Measurements from ENCODE around the gene TMEM175. TPM values are rescaled to one million over a fixed set of nuclear protein-coding genes. Genes with fewer than 3 reads are reported as not detected.

The TMEM175 gene
- total RNA-seq, 5 donors from 2014 or later (not counting 1 experiment from before 2014, with no cell fraction given) = 44.3 to 60.9 (median 53.0) TPM

DNA sequence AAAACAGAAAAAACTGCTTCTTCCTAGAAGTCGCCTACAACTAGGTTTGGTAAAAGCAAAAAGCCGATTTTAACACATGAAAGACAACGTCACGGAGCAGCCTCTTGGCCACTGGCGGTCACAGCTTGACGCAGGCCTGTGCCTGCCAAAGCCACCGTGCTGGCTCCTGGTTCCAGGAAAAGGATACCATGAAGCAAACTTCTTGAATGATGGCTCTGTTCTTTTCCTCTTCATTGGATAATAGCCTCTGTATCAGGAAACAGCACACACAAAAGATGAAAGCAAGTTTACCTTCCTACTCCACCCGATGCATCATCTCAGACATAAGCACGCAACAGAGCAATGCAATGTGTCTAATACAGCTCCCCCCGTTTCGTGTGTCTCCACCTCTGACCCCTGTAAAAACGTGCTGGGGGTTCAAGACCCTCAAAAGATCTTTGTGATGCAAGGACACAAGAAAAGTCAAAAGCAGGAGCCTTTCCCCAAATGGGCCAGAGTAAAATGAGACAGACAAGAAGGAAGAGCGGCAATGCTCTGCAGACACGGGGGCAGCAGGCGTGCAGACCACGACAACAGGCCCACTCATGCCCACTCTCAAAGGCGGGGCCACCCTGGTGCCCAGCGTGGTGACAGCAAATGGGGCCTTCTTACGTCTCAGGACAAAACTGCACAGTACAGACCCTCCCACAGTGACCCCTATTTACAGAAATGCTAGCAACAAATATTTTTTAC is 19.5 kb upstream of the TMEM175 start:
- Mint-ChIP-seq H3K27ac (no peak overlapping the region), H3K4me1 (peaks cover 28 to 34% (median 32%) of the 10 kb centered on the region in 3 donors), H3K9me3 (no peaks in the 10 kb centered on the region), H3K4me3 (no peak overlapping the region), H3K27me3 (no peaks in the 10 kb centered on the region), H3K36me3 (peaks cover 13% of the 10 kb centered on the region)
- Histone ChIP-seq H3K9me3 (no peaks in the 10 kb centered on the region), H3K4me1 (ENCODE audit: control insufficient read depth in 1 of 2, extremely low read depth in 1 of 2, insufficient read depth in 2 of 2, low read length in 2 of 2) (peaks cover 2 to 16% of the 10 kb centered on the region in 2 experiments), H3K27ac (ENCODE audit: low read length) (no peak overlapping the region), H3K36me3 (ENCODE audit: control insufficient read depth in 2 of 2, extremely low read depth in 1 of 2, insufficient read depth in 1 of 2, low read length in 1 of 2) (peaks cover 26 to 51% of the 10 kb centered on the region in 2 donors), H3K27me3 (replicated peaks in 1 of 2; ENCODE audit: control insufficient read depth in 2 of 2, extremely low read depth in 1 of 2, insufficient read depth in 2 of 2, low read length in 1 of 2) (no peaks in the 10 kb centered on the region), H3K4me3 (ENCODE audit: control insufficient read depth in 1 of 2, extremely low read depth in 1 of 2, low read length in 1 of 2) (no peak overlapping the region)
- ChIA-PET CTCF (interaction anchor here (0.6 to 0.7 kb wide), 2 partner anchors 11 to 574 kb away, joined by 3 to 4 read pairs; no protein-coding TSS in a partner anchor), POLR2A (no interaction called here)
- 91% methylated on average over 14 of the region's 19 CpGs for WGBS (ENCODE audit: insufficient coverage)
- no peak for ATAC-seq (replicated peaks in 1 of 4)
- no peak for DNase-seq

GRCh38 chr4:913280-913618 is 19.0 kb upstream of the TMEM175 start:
- Histone ChIP-seq H3K4me3 (ENCODE audit: control insufficient read depth in 1 of 2, extremely low read depth in 1 of 2, low read length in 1 of 2) (no peak overlapping the region), H3K4me1 (ENCODE audit: control insufficient read depth in 1 of 2, extremely low read depth in 1 of 2, insufficient read depth in 2 of 2, low read length in 2 of 2) (peaks cover 2 to 16% of the 10 kb centered on the region in 2 experiments), H3K9me3 (no peaks in the 10 kb centered on the region), H3K27me3 (replicated peaks in 1 of 2; ENCODE audit: control insufficient read depth in 2 of 2, extremely low read depth in 1 of 2, insufficient read depth in 2 of 2, low read length in 1 of 2) (no peaks in the 10 kb centered on the region), H3K27ac (ENCODE audit: low read length) (no peak overlapping the region), H3K36me3 (ENCODE audit: control insufficient read depth in 2 of 2, extremely low read depth in 1 of 2, insufficient read depth in 1 of 2, low read length in 1 of 2) (peaks cover 21 to 46% of the 10 kb centered on the region in 2 donors)
- CTCF ChIA-PET = interaction anchor here (0.6 to 0.7 kb wide), 3 partner anchors 10 to 575 kb away, joined by 3 to 4 read pairs (median 3); no protein-coding TSS in a partner anchor
- POLR2A ChIA-PET = no interaction called here
- Mint-ChIP-seq H3K36me3 (peaks cover 18% of the 10 kb centered on the region), H3K27ac (no peak overlapping the region), H3K27me3 (no peaks in the 10 kb centered on the region), H3K9me3 (peaks cover 0 to 5% (median 3%) of the 10 kb centered on the region in 3 donors), H3K4me3 (no peak overlapping the region), H3K4me1 (peaks cover 28 to 39% (median 37%) of the 10 kb centered on the region in 3 donors)
- DNase-seq (no peak), ATAC-seq (replicated peaks in 1 of 4) (no peak)
- WGBS (ENCODE audit: insufficient coverage) = 94% methylated on average over 4 of the region's 4 CpGs

- H3K4me3 ChIP-seq (ENCODE audit: control insufficient read depth in 1 of 2, extremely low read depth in 1 of 2, low read length in 1 of 2) = no peak overlapping the region
- peaks cover 18% of the 10 kb centered on the region for H3K36me3 Mint-ChIP-seq
- no peak overlapping the region for H3K27ac Mint-ChIP-seq
- peaks cover 2 to 22% of the 10 kb centered on the region in 2 experiments for H3K4me1 ChIP-seq (ENCODE audit: control insufficient read depth in 1 of 2, extremely low read depth in 1 of 2, insufficient read depth in 2 of 2, low read length in 2 of 2)
- POLR2A ChIA-PET = no interaction called here
- DNase-seq (peak in 1 of 35 experiments; percentile 4), ATAC-seq (replicated peaks in 1 of 4) (no peak)
- no peaks in the 10 kb centered on the region for H3K9me3 ChIP-seq
- no peaks in the 10 kb centered on the region for H3K27me3 ChIP-seq (replicated peaks in 1 of 2; ENCODE audit: control insufficient read depth in 2 of 2, extremely low read depth in 1 of 2, insufficient read depth in 2 of 2, low read length in 1 of 2)
- peaks cover 0 to 6% (median 3%) of the 10 kb centered on the region in 3 donors for H3K9me3 Mint-ChIP-seq
- peak overlapping the region in 1 of 3 donors; percentile 72 for H3K4me3 Mint-ChIP-seq
- no peaks in the 10 kb centered on the region for H3K27me3 Mint-ChIP-seq
- CTCF ChIA-PET = no interaction called here
- H3K4me1 Mint-ChIP-seq = peaks cover 32 to 47% (median 42%) of the 10 kb centered on the region in 3 donors
- no peak overlapping the region for H3K27ac ChIP-seq (ENCODE audit: low read length)
- H3K36me3 ChIP-seq (ENCODE audit: control insufficient read depth in 2 of 2, extremely low read depth in 1 of 2, insufficient read depth in 1 of 2, low read length in 1 of 2) = peaks cover 20 to 40% of the 10 kb centered on the region in 2 donors
- 92% methylated on average over 10 of the region's 21 CpGs for WGBS (ENCODE audit: insufficient coverage)
These were observed 17.7 kb upstream of the TMEM175 start for GRCh38 chr4:914531-914930.

GRCh38 chr4:915041-915474 is 17.2 kb upstream of the TMEM175 start:
- Histone ChIP-seq H3K4me1 (ENCODE audit: control insufficient read depth in 1 of 2, extremely low read depth in 1 of 2, insufficient read depth in 2 of 2, low read length in 2 of 2) (peaks cover 2 to 24% of the 10 kb centered on the region in 2 experiments), H3K4me3 (ENCODE audit: control insufficient read depth in 1 of 2, extremely low read depth in 1 of 2, low read length in 1 of 2) (no peak overlapping the region), H3K36me3 (ENCODE audit: control insufficient read depth in 2 of 2, extremely low read depth in 1 of 2, insufficient read depth in 1 of 2, low read length in 1 of 2) (peaks cover 20 to 35% of the 10 kb centered on the region in 2 donors), H3K9me3 (no peaks in the 10 kb centered on the region), H3K27me3 (replicated peaks in 1 of 2; ENCODE audit: control insufficient read depth in 2 of 2, extremely low read depth in 1 of 2, insufficient read depth in 2 of 2, low read length in 1 of 2) (no peaks in the 10 kb centered on the region), H3K27ac (ENCODE audit: low read length) (no peak overlapping the region)
- WGBS (ENCODE audit: insufficient coverage) = 54% methylated on average over 11 of the region's 20 CpGs
- Mint-ChIP-seq H3K36me3 (peaks cover 21% of the 10 kb centered on the region), H3K27ac (peak overlapping the region; percentile 27 to 71), H3K4me1 (peaks cover 37 to 51% (median 46%) of the 10 kb centered on the region in 3 donors), H3K27me3 (no peaks in the 10 kb centered on the region), H3K4me3 (peak overlapping the region; percentile 29 to 72 (median 39)), H3K9me3 (peaks cover 0 to 6% (median 3%) of the 10 kb centered on the region in 3 donors)
- ChIA-PET CTCF (no interaction called here), POLR2A (no interaction called here)
- DNase-seq (peak in 1 of 35 experiments; percentile 16), ATAC-seq (replicated peaks in 1 of 4) (peak in 2 of 4 experiments; percentile 29 to 31)

GRCh38 chr4:915595-915994 is 16.7 kb upstream of the TMEM175 start:
- H3K4me3 ChIP-seq (ENCODE audit: control insufficient read depth in 1 of 2, extremely low read depth in 1 of 2, low read length in 1 of 2) = no peak overlapping the region
- Mint-ChIP-seq H3K27ac (peak overlapping the region; percentile 13 to 71), H3K4me1 (peaks cover 37 to 53% (median 48%) of the 10 kb centered on the region in 3 donors), H3K9me3 (peaks cover 0 to 6% (median 3%) of the 10 kb centered on the region in 3 donors), H3K27me3 (no peaks in the 10 kb centered on the region), H3K36me3 (peaks cover 21% of the 10 kb centered on the region), H3K4me3 (peak overlapping the region; percentile 29 to 72 (median 39))
- no peak overlapping the region for H3K27ac ChIP-seq (ENCODE audit: low read length)
- H3K36me3 ChIP-seq (ENCODE audit: control insufficient read depth in 2 of 2, extremely low read depth in 1 of 2, insufficient read depth in 1 of 2, low read length in 1 of 2) = peaks cover 20 to 29% of the 10 kb centered on the region in 2 donors
- ATAC-seq (replicated peaks in 1 of 4) = peak; percentile 63 to 90 (median 71)
- H3K27me3 ChIP-seq (replicated peaks in 1 of 2; ENCODE audit: control insufficient read depth in 2 of 2, extremely low read depth in 1 of 2, insufficient read depth in 2 of 2, low read length in 1 of 2) = no peaks in the 10 kb centered on the region
- CTCF ChIA-PET = no interaction called here
- peak in 6 of 35 experiments; percentile 21 to 35 (median 28) for DNase-seq
- peaks cover 2 to 24% of the 10 kb centered on the region in 2 experiments for H3K4me1 ChIP-seq (ENCODE audit: control insufficient read depth in 1 of 2, extremely low read depth in 1 of 2, insufficient read depth in 2 of 2, low read length in 2 of 2)
- H3K9me3 ChIP-seq = no peaks in the 10 kb centered on the region
- POLR2A ChIA-PET = no interaction called here
- WGBS (ENCODE audit: insufficient coverage) = 15% methylated on average over 4 of the region's 8 CpGs

GRCh38 chr4:917466-917865 is 14.8 kb upstream of the TMEM175 start:
- H3K27me3 ChIP-seq (replicated peaks in 1 of 2; ENCODE audit: control insufficient read depth in 2 of 2, extremely low read depth in 1 of 2, insufficient read depth in 2 of 2, low read length in 1 of 2) = no peaks in the 10 kb centered on the region
- H3K4me1 ChIP-seq (ENCODE audit: control insufficient read depth in 1 of 2, extremely low read depth in 1 of 2, insufficient read depth in 2 of 2, low read length in 2 of 2) = peaks cover 2 to 37% of the 10 kb centered on the region in 2 experiments
- Mint-ChIP-seq H3K4me1 (peaks cover 52 to 67% (median 64%) of the 10 kb centered on the region in 3 donors), H3K27me3 (no peaks in the 10 kb centered on the region), H3K27ac (no peak overlapping the region), H3K36me3 (peaks cover 26% of the 10 kb centered on the region), H3K4me3 (no peak overlapping the region), H3K9me3 (peaks cover 0 to 6% (median 3%) of the 10 kb centered on the region in 3 donors)
- H3K9me3 ChIP-seq = no peaks in the 10 kb centered on the region
- WGBS (ENCODE audit: insufficient coverage) = no CpG with 5 or more reads among the region's 7 CpGs
- no peak overlapping the region for H3K4me3 ChIP-seq (ENCODE audit: control insufficient read depth in 1 of 2, extremely low read depth in 1 of 2, low read length in 1 of 2)
- CTCF ChIA-PET = no interaction called here
- H3K36me3 ChIP-seq (ENCODE audit: control insufficient read depth in 2 of 2, extremely low read depth in 1 of 2, insufficient read depth in 1 of 2, low read length in 1 of 2) = peaks cover 11% of the 10 kb centered on the region in 2 donors
- no peak for DNase-seq
- no peak for ATAC-seq (replicated peaks in 1 of 4)
- no peak overlapping the region for H3K27ac ChIP-seq (ENCODE audit: low read length)
- POLR2A ChIA-PET = no interaction called here
